K562 (cell line): ENCODE measurements around the gene ARIH1. TPM values are rescaled to one million over a fixed set of nuclear protein-coding genes. Genes with fewer than 3 reads are reported as not detected.

Experiments
- ATAC-seq: fragments of 200-7000 bp; cut with Tn5 transposase; 3 replicates; pipeline ENCODE4 v1.9.1; 2020; ENCODE audit warnings: moderate library complexity
- BruUV-seq: library from RNA; stranded (reverse); fragments of 400-500 nt; replicated peaks from 2 replicates; lab custom pipeline; 2021; lab: Mats Ljungman, UMichigan
- CTCF ChIA-PET: fragments of 300-600 bp; formaldehyde crosslinking; extraction: SDS; loops from one replicate; lab custom pipeline; 2021; ENCODE audit warnings: low intra/inter-chr PET ratio; lab: Yijun Ruan, JAX
- POLR2A ChIA-PET: fragments of 300-600, 350-650 bp; sonication (Branson Sonifier 250); formaldehyde crosslinking; extraction: SDS; loops from one replicate; lab custom pipeline; 2021; ENCODE audit warnings: antibody characterized with exemption, inconsistent platforms; lab: Yijun Ruan, JAX
- DNase-seq, 4 experiments: peaks; one replicate each; pipeline versions ENCODE4 v3.0.0 to v3.0.0-alpha.2; 2011 to 2018; ENCODE audit warnings: low spot score in 3 of 4, mixed read lengths in 3 of 4; ENCODE audit errors: extremely low read depth in 1 of 4
- FAIRE-seq: peaks from 2 replicates; lab custom pipeline; 2011; peaks lifted over from hg19 to GRCh38; lab: Jason Lieb, UNC
- H2AFZ ChIP-seq: 2 replicates; pipeline ENCODE4 v1.6.0; 2011; ENCODE audit warnings: low read depth, low read length, control low read depth, inconsistent platforms
- H3K27ac ChIP-seq: fragments of 200-600 bp; 3 replicates; pipeline ENCODE4 v1.8.0; 2011; ENCODE audit warnings: low read depth, mild to moderate bottlenecking, control low read depth, inconsistent platforms, low read length, moderate library complexity, mixed read lengths; ENCODE audit errors: extremely low read depth
- H3K27me3 ChIP-seq, 2 experiments: fragments of 300-600 bp in 1 of 2; 2 replicates in 1 of 2; 3 replicates in 1 of 2; pipeline versions ENCODE4 v1.6.0 to v1.8.0; 2011; ENCODE audit warnings: inconsistent platforms in 2 of 2, low read length in 2 of 2, mild to moderate bottlenecking in 1 of 2, mixed read lengths in 1 of 2, moderate library complexity in 1 of 2; ENCODE audit not compliant: control insufficient read depth in 2 of 2, insufficient read depth in 2 of 2
- H3K36me3 ChIP-seq: fragments of 300-600 bp; 3 replicates; pipeline ENCODE4 v1.8.0; 2011; ENCODE audit warnings: mild to moderate bottlenecking, low read length, inconsistent platforms; ENCODE audit not compliant: control insufficient read depth, insufficient read depth
- H3K4me1 ChIP-seq, 2 experiments: fragments of 200-600 bp in 1 of 2; replicated peaks in 1 of 2; 2 replicates in 1 of 2; 3 replicates in 1 of 2; pipeline versions ENCODE4 v1.5.1 to v1.8.0; 2011; ENCODE audit warnings: inconsistent platforms in 2 of 2, low read length in 2 of 2, mild to moderate bottlenecking in 1 of 2, mixed read lengths in 1 of 2, moderate library complexity in 1 of 2; ENCODE audit not compliant: control insufficient read depth in 2 of 2, insufficient read depth in 2 of 2
- H3K4me2 ChIP-seq: 2 replicates; pipeline ENCODE4 v1.6.1; 2011; ENCODE audit warnings: low read length, control low read depth, inconsistent platforms, mixed read lengths; ENCODE audit not compliant: insufficient read depth
- H3K4me3 ChIP-seq: fragments of 200-600 bp; sonication (generic), shearing (Covaris generic); 2 replicates; pipeline ENCODE4 v1.5.1; 2016; ENCODE audit warnings: control low read depth, inconsistent platforms
- H3K79me2 ChIP-seq: fragments of 200-600 bp; 3 replicates; pipeline ENCODE4 v1.8.0; 2011; ENCODE audit warnings: low read length, inconsistent platforms; ENCODE audit not compliant: control insufficient read depth, insufficient read depth
- H3K9ac ChIP-seq, 2 experiments: 2 replicates each; pipeline versions ENCODE4 v1.6.0 to v1.6.1; 2011; ENCODE audit warnings: low read depth in 2 of 2, low read length in 2 of 2, control low read depth in 1 of 2, inconsistent platforms in 1 of 2, mild to moderate bottlenecking in 1 of 2, mixed read lengths in 1 of 2; ENCODE audit not compliant: insufficient read depth in 1 of 2
- H3K9me1 ChIP-seq: one replicate; pipeline ENCODE4 v1.6.0; 2011; ENCODE audit warnings: inconsistent platforms, mild to moderate bottlenecking, low read length, moderate library complexity; ENCODE audit not compliant: control insufficient read depth, insufficient read depth
- H3K9me3 ChIP-seq: replicated peaks from 2 replicates; pipeline ENCODE4 v1.5.1; 2011; ENCODE audit warnings: low read depth, low read length, inconsistent platforms; ENCODE audit not compliant: control insufficient read depth, insufficient read depth
- H4K20me1 ChIP-seq: replicated peaks from 2 replicates; pipeline ENCODE4 v1.6.1; 2011; ENCODE audit warnings: low read length, inconsistent platforms, mixed read lengths; ENCODE audit not compliant: control insufficient read depth, insufficient read depth
- BCL6 ChIP-seq: fragments of 250-450 bp; sonication (Bioruptor Pico); IDR thresholded peaks from 2 replicates; pipeline ENCODE4 v1.4.0; 2020
- HOXB6 ChIP-seq: fragments of 250-450 bp; sonication (Bioruptor Pico); IDR thresholded peaks from 2 replicates; pipeline ENCODE4 v1.5.1; 2022; ENCODE audit warnings: mild to moderate bottlenecking, borderline replicate concordance
- LCOR ChIP-seq: sonication (generic); formaldehyde crosslinking; IDR thresholded peaks from 2 replicates; pipeline ENCODE4 v1.8.0; 2022; ENCODE audit warnings: mild to moderate bottlenecking, missing genetic modification reagents
- MCM5 ChIP-seq: fragments of 450-650 bp; IDR thresholded peaks from 2 replicates; pipeline ENCODE4 v1.6.1; 2016; ENCODE audit warnings: low read depth
- SAP30 ChIP-seq: fragments of 200-600 bp; sonication (generic); IDR thresholded peaks from 2 replicates; pipeline ENCODE4 v1.6.1; 2012; ENCODE audit warnings: borderline replicate concordance, low read depth, mild to moderate bottlenecking, moderate library complexity, low read length, control low read depth, inconsistent platforms; ENCODE audit not compliant: insufficient read depth, poor library complexity, severe bottlenecking
- TSC22D4 ChIP-seq: fragments of 450-650 bp; IDR thresholded peaks from 2 replicates; pipeline ENCODE4 v1.6.1; 2016; ENCODE audit warnings: missing genetic modification characterization, missing biosample characterization, control low read depth
- WGBS: fragments of 100-300 bp; shearing (Covaris generic); methylation state at CpG from one replicate; pipeline ENCODE4 v1.1.6; 2016; ENCODE audit warnings: low coverage, mixed read lengths; ENCODE audit not compliant: insufficient coverage; ENCODE audit errors: missing lambda C conversion rate; 5-methylcytosine and 5-hydroxymethylcytosine counted together
- in situ Hi-C: fragments of 300-500 bp; cut with MboI; formaldehyde crosslinking; loops from 4 replicates; pipeline ENCODE4 v1.15.0; 2018; ENCODE audit warnings: inconsistent platforms, mixed read lengths
- intact Hi-C: fragments of 100-400 bp; cut with micrococcal nuclease; formaldehyde crosslinking; loops from 2 replicates; pipeline ENCODE4 v1.14.2; 2022
- polyA plus RNA-seq, 8 experiments: library from polyadenylated mRNA; depleted of rRNA in 4 of 8; stranded (reverse) in 5 of 8; unstranded in 3 of 8; fragments of >200 nt; fragmentation: Nextera tagmentation in 2 of 8; fragmentation: Illumina TruSeq in 1 of 8; extraction: Ambion mirVana in 2 of 8; extraction: Trizol in 1 of 8; gene quantifications; 2 replicates each; pipeline versions ENCODE4 v1.2.1 to v1.2.3, GENCODE V29; 2011 to 2014; ENCODE audit warnings: inconsistent platforms in 1 of 8, missing spikeins in 1 of 8
- total RNA-seq, 7 experiments: library from RNA; depleted of rRNA in 6 of 7; stranded (reverse); fragments of >200 nt in 6 of 7; fragmentation: Illumina TruSeq in 2 of 7; extraction: Trizol in 2 of 7; gene quantifications; 2 replicates each; pipeline versions ENCODE4 v1.2.1 to v1.2.3, GENCODE V29; 2011 to 2021; ENCODE audit warnings: low replicate concordance in 1 of 7
- TF ChIP-seq, protein P1 (sequence below): fragments of 250-450 bp; sonication (Bioruptor Pico); IDR thresholded peaks from 2 replicates; pipeline ENCODE4 v1.5.0; 2020; ENCODE audit warnings: mild to moderate bottlenecking
- TF ChIP-seq, protein P2 (sequence below): fragments of 450-650 bp; IDR thresholded peaks from 2 replicates; pipeline ENCODE4 v1.6.1; 2016; ENCODE audit warnings: missing biosample characterization, missing genetic modification characterization

Gene ARIH1
- total and polyA plus RNA-seq, 9 of the 15 experiments (the other 6 are each of a cell fraction or from before 2014, with no cell fraction given), result 17.7 to 125 (median 31.4) TPM

DNA sequence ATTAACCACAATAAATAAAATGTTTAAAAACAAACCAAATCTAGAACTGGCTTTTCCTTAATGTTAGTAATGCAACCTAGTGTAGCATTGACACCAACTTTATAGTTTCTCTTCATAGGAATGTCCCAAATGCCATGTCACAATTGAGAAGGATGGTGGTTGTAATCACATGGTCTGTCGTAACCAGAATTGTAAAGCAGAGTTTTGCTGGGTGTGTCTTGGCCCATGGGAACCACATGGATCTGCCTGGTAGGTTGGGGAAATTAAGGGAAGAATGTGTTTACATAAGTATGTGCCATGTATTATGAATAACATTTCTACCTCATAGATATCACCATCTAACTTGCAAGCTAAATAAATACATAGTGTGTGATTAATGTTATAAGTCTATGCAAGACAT lies 95.9 kb downstream of the ARIH1 start:
- FAIRE-seq (no peak), ATAC-seq (no peak), DNase-seq (no peak)
- Histone ChIP-seq H3K9me1 (no peaks in the 10 kb centered on the region), H2AFZ (no peak overlapping the region), H3K4me2 (no peak overlapping the region), H3K4me3 (no peak overlapping the region), H3K9me3 (no peaks in the 10 kb centered on the region), H3K36me3 (peaks cover 61% of the 10 kb centered on the region), H4K20me1 (no peaks in the 10 kb centered on the region), H3K27me3 (no peaks in the 10 kb centered on the region), H3K9ac (no peak overlapping the region), H3K4me1 (no peaks in the 10 kb centered on the region), H3K27ac (no peak overlapping the region), H3K79me2 (no peaks in the 10 kb centered on the region)
- WGBS, result 100% methylated on average over 1 of the region's 1 CpG
- in situ Hi-C loops, result no loop called here
- POLR2A ChIA-PET, result no interaction called here
- intact Hi-C loops, result no loop called here
- no TSS peak for BruUV-seq
- CTCF ChIA-PET, result no interaction called here
- TF ChIP-seq HOXB6 (CRISPR knock-in tag) (no peak), MCM5 (no peak), BCL6 (CRISPR knock-in tag) (no peak), LCOR (CRISPR knock-in tag) (no peak), SAP30 (no peak), TSC22D4 (tag) (no peak)
- TF ChIP-seq, protein P1, sequence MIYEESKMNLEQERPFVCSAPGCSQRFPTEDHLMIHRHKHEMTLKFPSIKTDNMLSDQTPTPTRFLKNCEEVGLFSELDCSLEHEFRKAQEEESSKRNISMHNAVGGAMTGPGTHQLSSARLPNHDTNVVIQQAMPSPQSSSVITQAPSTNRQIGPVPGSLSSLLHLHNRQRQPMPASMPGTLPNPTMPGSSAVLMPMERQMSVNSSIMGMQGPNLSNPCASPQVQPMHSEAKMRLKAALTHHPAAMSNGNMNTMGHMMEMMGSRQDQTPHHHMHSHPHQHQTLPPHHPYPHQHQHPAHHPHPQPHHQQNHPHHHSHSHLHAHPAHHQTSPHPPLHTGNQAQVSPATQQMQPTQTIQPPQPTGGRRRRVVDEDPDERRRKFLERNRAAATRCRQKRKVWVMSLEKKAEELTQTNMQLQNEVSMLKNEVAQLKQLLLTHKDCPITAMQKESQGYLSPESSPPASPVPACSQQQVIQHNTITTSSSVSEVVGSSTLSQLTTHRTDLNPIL, result no peak
- TF ChIP-seq, protein P2, sequence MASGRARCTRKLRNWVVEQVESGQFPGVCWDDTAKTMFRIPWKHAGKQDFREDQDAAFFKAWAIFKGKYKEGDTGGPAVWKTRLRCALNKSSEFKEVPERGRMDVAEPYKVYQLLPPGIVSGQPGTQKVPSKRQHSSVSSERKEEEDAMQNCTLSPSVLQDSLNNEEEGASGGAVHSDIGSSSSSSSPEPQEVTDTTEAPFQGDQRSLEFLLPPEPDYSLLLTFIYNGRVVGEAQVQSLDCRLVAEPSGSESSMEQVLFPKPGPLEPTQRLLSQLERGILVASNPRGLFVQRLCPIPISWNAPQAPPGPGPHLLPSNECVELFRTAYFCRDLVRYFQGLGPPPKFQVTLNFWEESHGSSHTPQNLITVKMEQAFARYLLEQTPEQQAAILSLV (tag), result no peak
